KG1 (cell line): ENCODE results near the gene USE1.

Source experiments
- DNase-seq: peaks from one replicate; lab custom pipeline; 2025; lab: John Stamatoyannopoulos, UW

The USE1 gene

DNA sequence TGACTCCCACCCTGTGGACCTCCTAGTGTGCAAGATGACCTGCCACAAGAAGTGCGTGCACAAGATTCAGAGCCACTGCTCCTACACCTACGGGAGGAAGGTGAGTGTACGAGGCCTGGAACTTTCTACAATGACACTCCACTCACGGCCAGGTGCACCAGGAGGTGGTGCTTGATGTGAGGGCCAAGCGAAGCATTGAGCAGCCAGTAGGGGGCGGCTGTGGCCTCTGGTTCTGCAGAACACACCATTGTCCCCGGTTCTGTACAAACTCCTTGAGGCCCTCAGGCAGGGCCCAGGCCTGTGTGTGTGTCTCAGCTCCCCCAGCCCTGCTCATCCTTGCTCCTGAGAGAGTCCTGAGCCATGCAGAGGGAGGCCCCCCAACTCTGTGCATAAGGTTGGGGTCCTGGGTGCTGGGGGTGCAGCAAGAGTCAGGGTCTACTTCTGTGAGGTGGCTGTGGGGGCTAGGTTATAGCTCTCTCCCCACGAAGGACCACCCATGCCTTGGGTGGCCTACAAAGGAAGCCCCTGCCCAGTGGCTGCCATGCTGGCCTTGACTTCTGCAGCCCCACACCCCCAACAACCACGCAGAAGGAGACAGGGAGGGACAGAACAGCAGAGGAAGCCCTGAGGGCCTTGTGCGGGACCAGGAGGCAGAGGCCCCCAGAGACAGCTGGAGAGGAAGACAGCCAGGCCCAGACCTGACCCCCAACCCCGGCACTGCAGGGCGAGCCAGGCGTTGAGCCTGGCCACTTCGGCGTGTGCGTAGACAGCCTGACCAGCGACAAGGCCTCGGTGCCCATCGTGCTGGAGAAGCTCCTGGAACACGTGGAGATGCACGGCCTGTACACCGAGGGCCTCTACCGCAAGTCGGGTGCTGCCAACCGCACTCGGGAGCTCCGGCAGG lies 9.7 kb upstream of the USE1 start:
- no peak for DNase-seq

DNA sequence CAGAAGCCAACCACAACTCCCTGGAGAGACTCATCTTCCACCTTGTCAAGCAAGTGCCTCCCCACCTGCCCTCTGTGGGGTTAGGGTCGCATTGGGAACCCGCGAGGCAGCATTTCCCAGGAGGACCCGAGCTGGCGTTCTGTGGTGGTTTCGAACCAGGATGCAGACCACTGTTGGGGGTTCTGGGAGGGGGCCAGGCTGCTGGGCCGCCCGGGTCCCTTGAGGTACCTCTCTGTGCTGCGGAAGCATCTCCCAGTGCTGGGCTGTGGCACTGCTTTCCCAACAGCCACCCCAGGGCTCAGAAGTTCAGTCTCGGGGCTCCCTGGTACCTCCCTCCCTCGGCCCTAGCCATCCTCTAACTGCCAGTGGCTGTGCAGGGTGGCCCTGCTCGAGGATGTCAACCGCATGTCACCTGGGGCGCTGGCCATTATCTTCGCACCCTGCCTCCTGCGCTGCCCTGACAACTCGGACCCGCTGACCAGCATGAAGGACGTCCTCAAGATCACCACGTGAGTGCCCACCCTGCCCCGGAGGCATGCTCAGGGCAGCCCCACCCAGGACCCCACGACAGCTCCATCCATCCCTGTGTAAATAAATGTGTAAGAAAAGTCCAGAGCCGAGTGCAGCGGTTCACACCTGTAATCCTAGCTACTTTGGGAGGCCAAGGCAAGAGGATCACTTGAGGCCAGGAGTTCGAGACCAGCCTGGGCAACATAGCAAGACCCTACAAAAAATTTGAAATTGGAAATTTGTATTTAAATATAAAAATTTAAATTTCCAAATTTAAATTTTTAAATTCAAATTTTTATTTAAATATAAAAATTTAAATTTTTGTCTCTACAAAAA lies 8.2 kb upstream of the USE1 start:
- DNase-seq = no peak

DNA sequence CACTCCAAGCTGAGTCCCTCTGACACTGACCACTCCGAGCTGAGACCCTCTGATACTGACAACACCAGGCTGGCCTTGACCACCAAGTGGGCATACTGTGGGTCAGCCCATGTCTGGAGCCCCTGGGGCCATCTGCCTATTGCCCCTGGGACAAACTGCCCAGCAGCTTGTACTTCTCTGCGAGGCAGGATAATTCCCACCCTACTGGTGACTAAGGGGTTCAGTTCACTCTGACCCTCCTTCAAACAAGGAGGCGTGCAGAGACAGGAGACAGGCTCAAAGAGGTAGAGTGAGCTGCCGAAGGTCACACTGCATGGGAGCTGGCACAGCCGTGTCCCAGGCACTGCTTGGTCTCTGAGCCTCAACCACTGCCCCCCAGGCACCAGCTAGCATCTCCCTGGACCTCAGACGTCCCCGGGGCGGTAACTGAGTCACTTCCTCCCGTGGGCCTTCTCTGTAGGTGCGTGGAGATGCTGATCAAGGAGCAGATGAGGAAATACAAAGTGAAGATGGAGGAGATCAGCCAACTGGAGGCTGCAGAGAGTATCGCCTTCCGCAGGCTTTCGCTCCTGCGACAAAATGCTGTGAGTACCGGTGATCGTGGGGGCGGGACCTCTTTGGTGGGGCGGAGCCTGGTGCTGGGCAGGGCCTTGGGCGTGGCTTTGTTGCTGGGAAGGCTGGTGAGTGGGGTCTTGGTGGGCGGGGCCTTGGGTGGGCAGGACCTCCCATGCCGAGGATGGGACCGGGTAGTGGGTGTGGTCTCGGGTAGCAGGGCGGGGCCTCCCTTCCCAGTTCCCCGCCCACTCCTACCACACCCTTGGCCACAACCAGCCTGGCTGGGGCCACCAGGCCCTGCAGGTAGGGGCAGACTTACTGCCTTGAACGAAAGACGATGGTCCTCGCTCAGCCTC lies 5.8 kb upstream of the USE1 start:
- DNase-seq = no peak

DNA sequence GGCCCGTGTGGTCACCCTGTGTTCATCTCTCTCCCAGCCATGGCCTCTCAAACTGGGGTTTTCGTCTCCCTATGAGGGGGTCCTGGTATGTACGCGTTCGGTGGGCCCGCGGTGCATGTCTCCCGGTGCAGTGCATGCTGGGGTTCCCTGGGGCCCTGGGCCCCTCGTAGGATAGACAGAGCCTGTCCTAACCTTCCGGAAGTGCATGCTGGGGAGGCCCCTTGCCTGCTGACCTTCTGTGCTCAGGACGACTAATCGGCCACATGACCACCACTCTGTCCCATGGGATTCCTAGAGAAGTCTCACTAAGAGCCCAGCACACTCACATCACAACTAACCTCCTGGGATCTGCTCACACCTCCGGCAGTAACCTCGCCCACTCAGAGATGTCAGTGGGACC lies 4.9 kb upstream of the USE1 start:
- DNase-seq = no peak

DNA sequence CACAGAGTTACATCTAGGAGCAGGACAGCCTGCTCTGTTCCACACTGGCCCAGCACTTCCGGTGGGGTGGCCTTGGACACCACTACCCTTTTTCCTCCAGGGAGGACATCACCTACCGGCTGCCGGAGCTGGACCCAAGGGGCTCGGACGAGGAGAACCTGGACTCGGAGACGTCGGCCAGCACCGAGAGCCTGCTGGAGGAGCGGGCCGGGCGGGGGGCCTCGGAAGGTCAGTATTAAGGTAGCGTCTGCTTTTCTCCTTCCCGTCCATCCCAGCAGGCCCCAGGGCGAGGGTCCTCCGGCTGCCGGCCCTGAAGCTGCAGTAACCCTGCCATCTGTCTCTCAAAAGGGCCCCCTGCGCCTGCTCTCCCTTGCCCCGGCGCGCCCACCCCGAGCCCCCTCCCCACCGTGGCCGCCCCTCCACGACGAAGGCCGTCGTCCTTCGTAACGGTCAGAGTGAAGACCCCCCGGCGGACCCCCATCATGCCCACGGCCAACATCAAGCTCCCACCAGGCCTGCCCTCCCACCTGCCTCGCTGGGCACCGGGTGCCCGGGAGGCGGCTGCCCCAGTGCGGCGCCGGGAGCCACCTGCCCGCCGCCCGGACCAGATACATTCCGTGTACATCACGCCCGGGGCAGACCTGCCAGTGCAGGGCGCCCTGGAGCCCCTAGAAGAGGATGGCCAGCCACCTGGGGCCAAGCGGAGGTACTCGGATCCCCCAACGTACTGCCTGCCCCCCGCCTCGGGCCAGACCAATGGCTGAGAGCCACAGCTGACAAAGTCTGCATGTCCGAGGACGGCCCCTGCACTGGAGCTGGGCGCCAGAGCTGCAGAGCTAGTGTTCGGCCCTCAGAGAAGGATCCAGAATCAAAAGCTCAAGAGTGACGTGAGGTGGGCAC lies 3.4 kb upstream of the USE1 start:
- no peak for DNase-seq

DNA sequence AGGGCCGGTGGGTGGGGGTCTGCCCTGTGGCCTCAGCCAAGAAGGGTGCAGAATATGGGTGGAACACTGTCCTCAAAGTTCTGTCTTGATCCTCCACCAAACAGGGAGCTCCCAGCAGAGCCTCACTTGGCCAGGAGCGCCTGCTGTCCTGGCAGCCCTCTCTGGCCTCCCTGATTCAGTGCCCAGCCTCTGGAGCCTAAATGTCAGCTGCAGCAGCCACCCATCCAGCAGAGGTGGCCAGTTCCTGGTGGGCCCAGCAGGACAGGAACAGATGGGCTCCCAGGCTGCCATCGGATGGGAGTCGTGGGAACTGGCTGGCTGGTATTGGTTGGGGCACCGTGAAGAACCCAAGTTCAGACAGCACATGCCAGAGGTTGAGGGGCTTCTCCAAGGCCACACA lies 1.8 kb upstream of the USE1 start:
- no peak for DNase-seq

DNA sequence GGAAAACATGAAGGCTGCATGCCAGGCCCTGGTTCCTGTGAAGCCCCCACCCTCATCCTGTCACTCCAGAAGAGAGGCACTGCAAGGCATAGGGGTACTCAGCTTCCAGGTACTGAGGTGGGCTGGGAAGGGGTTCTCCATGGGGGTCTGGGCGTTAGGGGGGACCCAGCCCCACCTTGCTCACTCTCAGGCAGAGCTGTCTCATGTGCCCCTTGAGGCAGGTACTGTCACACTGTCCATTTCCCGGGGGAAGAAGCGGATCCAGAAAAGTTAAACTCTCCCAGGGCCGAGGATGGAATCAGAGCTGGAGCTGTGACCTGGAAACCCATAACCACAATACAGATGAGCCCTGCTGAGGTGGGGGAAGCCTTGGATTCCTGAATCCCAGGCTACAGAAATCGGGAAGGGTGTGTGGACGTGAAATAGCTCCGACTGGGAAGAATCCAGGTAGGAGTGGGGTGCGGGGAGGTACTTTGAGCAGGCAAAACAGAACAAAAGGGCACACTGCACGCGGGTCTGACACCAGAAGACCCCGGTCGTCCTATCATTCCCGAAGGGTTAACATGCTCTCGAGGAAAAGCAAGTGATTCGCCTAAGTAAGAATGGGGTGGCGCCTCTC lies 540 bp upstream of the USE1 start:
- DNase-seq = no peak

DNA sequence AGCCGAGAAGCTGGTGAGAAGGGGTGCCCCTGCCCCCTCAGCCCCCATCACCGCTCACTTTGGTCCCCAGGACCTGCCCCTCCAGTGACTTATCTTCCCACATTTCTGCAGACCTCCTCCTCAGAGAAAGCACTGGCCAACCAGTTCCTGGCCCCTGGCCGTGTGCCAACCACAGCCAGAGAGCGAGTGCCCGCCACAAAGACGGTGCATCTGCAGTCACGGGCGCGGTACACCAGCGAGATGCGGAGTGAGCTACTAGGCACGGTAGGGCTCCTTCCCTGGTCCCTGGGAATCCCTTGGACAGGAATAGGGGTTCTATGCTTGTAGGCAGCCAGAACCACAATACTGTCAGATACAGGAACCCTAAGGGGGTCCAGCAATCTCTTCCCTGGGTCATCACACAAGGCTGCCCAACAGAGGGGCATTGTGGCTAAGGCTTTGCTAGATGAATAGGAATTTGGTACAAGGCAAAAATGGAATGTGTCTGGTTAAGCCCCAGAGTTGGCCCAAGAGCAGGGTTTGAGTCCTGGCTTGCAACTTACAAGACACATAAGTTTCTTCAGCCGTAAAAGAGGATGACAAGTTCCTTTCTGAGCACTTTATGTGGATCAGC lies 1.0 kb downstream of the USE1 start:
- no peak for DNase-seq

DNA sequence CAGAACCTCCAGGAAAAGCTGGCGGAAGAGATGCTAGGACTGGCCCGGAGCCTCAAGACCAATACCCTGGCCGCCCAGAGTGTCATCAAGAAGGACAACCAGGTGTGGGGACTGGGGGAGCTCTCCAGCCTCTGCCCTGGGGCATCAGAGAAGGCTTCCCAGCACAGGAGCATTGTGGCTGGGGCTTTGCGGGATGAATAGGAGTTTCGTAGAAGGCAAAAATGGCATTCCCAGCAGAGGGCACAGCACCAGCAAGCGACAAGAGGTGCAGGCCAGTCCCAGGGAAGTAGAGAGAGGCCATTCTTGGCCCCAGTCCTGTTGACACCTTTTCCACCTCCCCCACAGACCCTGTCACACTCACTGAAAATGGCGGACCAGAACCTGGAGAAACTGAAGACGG lies 4.1 kb downstream of the USE1 start:
- no peak for DNase-seq

DNA sequence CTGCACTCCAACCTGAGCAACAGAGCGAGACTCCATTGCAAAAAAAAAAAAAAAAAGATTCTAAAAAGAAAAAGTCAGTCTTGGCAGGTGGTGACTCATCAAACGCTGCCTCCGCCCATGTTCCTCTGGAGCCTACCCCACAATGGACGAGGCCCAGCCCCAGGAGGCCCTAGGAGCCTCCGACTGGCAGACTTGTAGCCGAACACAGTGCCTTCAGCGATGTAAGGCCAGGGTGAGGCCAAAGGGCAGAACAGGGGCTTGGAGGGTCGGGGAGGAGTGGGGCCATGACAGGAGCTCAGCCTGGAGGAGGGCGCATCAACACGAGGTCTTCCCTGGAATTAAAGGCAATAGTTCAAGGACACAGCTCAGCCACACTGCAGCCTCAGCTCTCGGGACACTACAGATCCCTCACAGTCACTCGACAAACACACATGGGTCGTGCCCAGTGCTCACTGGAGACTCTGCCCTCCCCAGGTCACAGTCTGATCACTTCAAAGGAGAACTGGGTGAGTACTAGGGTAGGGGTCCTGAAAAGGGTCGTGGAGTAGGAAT lies 5.1 kb downstream of the USE1 start:
- DNase-seq = no peak

DNA sequence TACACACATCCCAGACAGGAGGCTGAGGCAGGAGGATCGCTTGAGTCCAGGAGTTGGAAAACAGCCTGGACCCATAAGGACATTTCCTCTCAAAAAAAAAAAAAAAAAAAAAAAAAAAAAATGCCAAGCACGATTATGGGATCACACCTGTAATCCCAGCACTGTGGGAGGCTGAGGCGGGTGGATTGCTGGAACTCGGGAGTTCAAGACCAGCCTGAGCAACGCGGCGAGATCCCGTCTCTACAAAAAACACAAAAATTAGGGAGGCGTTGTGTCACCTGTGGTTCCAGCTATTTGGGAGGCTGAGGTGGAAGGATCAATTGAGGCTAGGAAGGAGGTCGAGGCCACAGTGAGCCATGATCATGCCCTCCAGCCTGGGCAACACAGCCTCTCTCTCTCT lies 9.9 kb downstream of the USE1 start:
- no peak for DNase-seq

DNA sequence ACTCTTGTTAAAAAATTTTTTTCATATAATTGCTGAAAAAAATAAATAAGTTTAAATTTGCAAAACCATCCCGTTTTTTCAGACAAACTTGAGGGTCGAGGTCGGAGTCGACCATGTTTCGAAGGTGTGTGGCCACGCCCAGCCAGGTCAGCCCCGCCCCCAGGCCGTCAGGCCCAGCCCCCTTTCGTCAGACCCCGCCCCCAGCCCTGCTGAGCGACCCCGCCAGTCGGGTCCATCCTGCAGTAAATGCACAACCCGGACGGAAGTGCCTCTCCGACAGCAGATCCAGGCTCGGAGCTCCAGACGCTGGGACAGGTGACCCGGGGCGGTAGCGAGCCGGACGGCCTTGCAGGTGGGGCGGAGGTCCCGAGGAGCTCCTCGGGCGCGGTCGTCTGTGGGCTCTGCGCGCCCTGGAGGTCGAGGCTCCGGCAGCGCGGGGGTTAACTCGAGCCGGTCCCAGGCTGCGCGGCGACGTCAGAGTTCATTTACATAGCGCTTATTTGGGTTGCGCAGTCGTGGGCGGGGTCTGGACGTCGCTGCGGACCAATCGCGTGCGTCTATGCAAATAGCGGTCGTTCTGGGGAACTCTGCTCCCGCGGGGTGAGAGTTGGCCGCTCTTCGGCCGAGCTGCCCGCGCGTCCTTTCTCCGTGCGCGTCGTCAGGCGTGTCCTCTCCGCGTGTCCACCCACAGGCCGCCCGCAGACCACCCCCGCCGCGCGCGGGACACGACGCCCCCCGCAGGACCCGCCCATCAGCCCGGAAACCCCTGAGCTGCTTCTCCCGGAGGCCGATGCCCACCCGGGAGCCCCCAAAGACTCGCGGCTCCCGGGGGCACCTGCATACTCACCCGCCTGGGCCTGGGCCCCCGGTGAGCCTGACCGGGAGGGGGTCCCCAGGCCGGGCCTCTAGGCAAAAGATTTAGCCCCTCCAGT lies 11.1 kb downstream of the USE1 start, which contains the start of gene OCEL1:
Gene OCEL1 (plus strand): TSS at position 225 of the 932 bp plus-strand sequence. CDS start 22 bp downstream, at position 247.
- peak; percentile 97 for DNase-seq

DNA sequence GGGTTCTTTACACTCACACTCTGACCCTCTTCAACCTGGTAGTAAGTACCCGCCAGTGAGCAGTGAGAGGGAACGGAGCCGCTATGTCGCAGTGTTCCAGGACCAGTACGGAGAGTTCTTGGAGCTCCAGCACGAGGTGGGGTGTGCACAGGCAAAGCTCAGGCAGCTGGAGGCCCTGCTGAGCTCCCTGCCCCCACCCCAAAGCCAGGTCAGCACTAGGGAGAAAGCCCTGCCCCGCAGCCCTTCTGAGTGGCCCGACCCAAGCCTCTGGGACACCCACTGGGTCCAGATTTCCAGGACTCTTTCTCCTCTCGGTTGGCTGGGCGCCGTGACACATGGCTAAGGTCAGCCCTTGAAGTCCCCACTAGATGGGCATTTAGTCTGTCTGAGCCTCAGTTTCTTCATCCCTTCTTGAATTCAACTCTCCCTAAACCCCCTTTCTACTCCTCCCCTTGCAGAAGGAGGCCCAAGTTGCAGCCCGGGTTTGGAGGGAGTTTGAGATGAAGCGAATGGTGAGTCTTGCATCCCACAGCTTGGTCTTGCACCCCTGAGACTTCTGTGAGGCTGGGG lies 12.7 kb downstream of the USE1 start:
- DNase-seq = no peak

DNA sequence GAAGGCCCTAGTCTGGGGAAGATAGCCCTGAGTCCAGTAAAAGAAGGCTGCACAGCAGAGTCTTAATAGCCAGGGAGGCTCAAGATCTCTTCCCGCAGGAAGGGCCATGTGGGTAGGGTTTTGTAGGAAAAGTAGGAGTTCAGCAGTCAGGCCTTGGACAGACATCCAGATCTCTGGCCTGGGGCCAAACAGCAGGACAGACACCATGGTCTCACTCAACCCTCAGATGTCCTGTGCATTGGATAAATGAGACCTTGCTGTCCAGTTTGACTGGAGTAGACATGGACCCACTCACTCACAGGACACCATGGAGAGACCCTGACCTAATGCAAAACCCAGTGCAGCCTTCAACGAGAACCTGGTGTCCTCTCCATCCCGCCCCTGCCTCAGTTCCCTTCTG lies 14.7 kb downstream of the USE1 start:
- DNase-seq = no peak

DNA sequence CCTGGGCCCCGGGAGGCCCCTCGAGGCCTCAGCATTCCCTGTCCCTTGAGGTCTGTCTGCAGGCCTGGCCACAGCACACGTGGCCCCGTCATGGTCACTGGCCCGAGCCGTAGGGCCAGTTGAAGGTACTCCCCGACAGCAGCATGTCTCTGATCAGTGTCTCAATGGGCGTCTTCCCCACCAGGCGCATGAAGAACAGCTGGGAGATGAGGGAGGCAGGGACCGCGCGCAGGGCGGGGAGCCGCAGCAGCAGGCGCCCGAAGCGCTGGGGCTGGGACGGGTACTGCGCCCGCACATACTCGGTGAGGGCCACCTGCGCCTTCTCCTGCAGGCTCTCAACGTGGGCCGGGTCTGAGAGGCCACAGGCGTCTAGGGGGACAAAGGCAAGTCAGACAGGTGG lies 17.1 kb downstream of the USE1 start:
- no peak for DNase-seq

DNA sequence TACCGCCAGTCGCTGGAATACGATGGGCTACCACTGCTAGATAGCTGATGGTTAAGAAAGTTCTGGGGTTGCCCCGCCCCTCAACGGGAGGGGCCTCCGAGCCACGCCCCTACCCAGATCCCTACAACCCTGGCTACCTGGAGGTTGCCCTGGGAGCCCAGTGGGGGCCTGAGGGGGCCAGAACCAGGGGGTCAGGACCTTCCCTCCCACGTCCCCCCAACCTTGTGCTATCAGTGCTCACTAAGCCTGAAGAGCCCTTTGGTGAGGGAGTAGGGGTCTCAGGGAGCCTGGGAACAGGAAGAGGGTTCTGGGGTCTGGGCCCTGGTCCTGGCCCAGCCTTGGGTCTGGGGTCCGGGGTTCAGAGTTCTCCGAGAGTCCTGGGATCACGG lies 19.7 kb downstream of the USE1 start:
- peak; percentile 22 for DNase-seq

DNA sequence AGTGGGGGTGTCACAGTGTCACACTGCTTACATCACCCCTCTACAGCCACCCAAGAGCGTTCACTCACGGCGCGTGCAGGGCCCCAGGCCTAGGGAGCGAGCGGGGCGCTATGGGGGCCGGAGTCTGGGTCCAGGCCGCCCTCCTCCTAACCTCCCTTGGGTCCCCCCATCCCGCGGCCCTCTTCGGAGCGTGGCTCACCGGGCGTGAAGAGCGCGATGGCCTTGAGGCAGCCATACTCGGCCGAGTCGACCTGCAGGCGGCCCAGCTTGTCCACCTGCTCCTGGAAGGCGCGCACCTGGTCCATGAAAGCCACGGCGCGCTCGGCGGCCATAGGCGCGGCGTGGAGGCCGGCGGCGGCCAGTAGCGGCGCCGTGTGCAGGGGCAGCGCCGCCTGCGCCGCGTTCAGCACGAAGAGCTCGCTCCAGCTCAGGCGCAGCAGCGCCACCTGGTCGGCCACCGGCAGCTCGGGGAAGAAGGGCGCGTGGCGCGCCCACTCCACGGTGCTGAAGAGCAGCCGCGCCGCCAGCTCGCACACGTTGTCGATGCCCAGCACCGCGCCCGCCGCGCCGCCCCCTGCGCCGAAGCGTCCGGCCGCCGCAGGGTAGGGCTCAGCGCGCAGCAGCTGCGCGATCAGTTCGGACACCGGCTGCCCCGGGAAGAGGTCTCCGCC lies 20.3 kb downstream of the USE1 start:
- DNase-seq = peak; percentile 29
